Muscle of back (tissue), 11 donors: ENCODE data around the gene RABGAP1L. TPM values are rescaled to one million over a fixed set of nuclear protein-coding genes. Genes with fewer than 3 reads are reported as not detected.
A peak's percentile ranks its signal among the peaks of the same experiment; 100 is the strongest.
"Not testable (repeated sequence)": the region's sequence is repeated elsewhere in the genome, so short reads cannot be mapped to it uniquely, and the experiment has no call there.

Experiments used
- DNase-seq, 3 donors: peaks; one replicate each; pipeline versions ENCODE4 v3.0.0 to v3.0.0-alpha.2; 2013
- polyA plus RNA-seq, 10 donors: library from polyadenylated mRNA; unstranded; fragments of 120-200 nt; gene quantifications; one replicate each; pipeline ENCODE4 v1.2.1, GENCODE V29; 2013; ENCODE audit not compliant: insufficient read length in 10 of 10

RABGAP1L gene
- polyA plus RNA-seq, 10 donors = 11.4 to 17.4 (median 14.3) TPM

DNA sequence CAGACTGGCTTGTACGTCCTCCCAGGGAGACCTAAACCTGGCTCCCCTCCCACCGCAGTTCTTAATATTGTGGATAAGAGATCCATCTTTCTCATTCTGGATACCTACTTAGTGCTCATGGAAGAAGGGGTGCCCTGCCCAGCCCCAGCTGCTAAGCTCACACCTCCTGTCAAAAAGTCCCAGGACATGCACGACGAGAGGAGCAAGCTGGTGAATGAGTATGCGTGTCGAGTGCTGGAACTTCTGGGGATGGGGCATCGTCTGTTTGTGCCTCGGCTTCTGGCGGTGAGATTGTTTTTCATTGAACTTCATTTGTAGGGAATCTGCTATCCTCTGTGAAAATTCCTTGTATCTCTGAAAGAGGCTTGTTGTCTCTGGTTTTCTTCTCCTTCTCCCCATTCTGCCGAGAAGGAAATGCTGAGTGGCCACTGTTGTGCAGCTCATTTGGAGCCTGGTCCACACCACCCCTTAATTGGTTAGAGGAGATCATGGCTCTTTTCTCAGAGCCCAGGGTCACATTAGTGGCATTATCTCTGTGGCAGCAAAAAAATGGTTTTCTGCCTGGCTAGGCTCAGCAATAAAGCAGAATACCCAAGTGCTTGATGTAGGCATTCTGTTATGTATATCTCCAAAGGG, 641.0 kb downstream of the RABGAP1L start:
- DNase-seq = peak in 1 of 3 donors; percentile 26

DNA sequence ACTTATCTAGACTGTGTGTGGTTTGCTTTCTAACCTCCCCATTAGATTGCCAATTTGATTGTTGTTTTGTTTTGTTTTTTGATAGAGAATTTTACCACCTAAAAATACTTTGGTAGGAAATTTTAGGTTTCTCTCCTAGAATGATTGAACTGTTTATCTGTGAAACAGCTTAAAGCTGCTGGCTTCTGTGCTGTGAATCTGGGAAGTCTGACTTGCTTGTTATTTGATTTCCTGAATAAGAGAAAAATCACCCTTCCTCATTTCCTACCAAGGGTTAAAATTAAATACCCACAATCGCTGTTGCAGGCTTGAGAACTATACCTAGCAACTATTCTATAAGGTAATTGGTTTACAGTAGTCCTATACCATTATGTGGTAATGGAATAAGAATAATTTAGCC, 641.6 kb downstream of the RABGAP1L start:
- peak in 2 of 3 donors; percentile 33 to 54 for DNase-seq

DNA sequence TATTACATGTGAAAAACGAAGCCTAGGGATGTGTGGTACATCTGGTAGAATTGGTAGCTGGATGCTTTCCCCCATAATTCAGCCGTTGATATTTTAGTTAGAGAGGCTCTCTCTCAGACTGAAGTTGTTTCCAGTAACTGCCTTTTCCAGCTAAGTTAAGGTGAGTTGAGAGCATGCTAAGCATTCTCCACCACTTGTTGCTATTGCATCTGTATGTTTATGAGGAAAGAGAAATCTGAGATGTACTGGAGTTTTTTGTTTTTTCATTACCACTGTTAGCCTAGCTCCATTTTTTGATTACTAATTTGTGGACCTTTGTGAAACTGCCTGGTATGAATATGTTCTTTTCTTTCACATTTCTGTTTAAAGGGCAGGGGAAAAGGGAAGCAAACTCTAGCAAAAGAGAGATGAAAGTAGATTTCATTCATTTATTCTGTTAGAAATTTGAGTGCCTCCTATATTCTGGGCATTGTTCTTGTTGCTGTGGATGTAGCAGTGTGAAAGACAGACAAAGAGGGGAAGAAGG, 650.5 kb downstream of the RABGAP1L start:
- no peak for DNase-seq

DNA sequence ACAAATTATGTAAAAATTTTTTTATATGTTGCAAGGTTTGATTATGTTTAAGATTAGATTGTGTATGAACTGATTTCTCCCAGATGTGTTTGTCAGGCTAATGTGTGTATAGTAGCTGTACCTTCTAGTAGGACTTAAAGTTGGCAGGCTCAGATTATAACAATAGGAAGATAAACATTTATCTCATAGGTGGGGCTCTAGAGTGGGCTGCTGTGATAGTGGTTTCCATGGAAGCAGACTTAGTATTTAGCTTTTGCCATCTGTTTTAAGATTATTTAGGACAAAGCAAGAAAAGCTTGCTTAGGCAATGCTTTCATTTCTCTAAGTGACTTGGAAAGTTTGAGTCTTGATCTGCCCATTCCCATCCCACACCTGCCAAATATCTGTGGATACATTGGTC, 652.7 kb downstream of the RABGAP1L start:
- no peak for DNase-seq

DNA sequence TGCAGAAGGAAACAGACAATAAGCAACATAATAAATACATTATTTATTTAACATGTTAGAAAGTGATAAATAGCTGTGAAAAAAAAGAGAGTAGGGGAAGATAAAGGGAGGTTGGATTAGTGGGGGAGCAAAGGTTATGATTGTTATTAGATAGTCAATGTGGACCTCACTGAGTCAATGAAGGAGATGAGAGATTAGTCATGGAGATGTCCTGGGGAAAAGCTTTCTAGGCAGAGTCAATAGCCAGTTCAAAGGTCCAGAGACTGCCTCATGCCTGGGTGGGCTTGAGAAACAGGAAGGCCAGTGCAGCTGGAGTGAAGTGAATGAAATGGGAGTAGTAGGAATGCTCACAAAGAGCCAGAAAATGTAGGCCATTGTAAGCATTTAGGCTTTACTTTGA, 653.3 kb downstream of the RABGAP1L start:
- no peak for DNase-seq

DNA sequence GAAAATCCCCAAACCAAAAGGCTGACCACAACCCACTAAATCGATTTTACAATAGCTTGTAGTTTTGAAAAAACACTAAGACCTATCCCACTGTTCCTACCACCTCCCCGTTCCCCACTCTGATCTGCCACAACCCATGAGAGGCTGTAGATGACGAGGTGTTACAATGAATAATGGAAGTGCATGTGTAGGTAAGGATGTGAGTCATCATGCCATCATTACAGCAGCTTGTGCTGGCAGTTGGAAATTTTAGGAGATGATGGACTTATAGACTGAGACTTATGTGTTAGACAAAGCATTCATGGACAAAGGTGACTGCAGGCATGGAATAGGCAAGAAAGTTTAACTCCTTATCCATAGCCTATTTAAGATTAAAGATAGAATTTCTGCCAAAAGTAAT, 655.7 kb downstream of the RABGAP1L start:
- no peak for DNase-seq

DNA sequence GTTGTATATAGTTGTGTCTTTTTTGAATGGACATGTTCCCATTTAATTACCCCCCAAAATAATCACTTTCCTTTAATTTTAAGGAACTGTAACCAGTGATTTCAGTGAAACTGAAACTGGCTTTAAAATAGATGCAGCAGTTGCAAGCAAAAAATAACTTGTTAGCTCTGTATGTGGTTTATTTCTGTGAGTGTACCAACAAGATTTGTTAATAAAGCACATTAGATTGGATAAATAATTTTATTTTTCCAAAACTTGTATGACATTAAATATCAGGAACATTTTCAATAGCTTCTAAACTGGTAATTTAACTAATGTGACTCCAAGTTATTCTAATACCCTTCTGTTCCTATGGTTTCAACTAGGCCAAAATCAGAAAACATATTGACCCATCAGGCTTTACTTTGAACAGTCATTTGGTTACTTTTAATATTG, 656.2 kb downstream of the RABGAP1L start:
- DNase-seq = no peak

DNA sequence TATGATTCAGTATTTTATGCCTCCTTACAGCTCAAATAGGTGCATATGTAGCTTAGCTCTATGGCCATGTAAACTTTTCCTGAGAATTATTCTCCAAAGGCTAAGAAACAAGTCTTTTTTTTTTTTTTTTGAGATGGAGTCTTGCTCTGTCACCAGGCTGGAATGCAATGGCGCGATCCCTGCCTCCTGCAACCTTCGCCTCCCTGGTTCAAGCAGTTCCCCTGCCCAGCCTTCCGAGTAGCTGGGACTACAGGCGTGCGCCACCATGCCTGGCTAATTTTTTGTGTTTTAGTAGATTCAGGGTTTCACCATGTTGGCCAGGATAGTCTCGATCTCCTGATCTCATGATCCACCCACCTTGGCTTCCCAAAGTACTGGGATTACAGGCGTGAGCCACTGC, 657.3 kb downstream of the RABGAP1L start:
- not testable (repeated sequence) for DNase-seq

DNA sequence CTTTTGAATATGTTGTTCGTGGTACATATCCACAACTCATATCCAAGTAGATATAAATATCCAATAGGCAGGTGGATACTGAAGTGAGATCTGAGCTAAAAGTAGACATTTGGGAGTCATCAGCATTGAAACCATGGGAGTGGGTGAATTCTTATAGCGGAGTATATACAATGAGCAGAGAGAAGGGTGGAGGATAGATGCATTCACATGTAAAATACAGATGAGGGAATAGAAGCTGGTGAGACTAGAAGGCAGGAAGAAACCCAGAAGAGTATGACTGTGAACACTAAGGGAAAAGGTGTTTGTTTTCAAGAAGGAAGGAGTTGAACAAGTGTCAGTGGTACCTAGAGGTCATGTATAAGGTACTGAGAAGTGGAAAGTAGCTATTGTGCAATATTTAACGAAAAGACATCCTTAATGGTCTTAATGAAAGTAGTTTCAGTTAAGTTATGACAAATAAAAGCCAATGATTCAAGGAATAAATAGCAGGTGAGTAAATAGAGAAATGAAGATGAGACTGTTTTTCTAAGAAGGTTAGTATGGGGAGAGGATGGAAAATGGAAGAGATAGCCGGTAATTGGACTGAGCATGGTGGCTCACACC, 658.8 kb downstream of the RABGAP1L start:
- DNase-seq = no peak

DNA sequence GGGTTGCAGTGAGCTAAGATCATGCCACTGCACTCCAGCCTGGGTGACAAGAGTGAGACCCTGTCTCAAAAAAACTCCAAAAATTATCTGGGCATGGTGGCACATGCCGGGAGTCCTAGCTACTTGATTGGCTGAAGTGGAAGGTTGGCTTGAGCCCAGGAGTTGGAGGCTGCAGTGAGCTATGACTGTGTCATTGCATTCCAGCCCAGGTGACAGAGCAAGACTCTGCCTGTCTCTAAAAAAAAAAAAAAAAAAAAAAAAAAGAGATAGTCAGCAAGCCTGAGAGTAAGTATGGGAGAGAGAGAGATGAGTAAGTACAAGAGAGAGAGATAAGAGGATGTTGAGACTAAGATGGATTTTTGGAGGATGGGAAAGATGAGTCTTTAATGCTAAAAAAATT, 659.6 kb downstream of the RABGAP1L start:
- DNase-seq = no peak

DNA sequence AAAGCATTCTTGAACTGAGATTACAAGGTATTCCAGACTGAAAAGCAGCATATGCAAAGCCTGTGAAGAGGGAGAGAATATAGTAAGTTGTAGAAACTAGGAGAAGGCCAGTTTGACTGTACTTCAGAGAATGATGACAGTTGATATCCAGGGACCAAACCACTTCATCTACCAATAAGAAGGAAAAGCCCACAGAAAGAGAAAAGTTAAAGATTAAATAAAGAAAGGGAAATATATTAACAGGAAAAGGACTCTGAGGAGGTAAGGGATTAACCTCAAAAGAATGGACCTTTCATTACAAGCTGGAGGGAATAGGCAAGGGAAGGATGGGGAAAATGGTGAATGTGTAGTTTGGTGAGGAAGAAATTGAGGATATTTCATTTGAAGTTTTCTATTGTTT, 660.3 kb downstream of the RABGAP1L start:
- DNase-seq = no peak

DNA sequence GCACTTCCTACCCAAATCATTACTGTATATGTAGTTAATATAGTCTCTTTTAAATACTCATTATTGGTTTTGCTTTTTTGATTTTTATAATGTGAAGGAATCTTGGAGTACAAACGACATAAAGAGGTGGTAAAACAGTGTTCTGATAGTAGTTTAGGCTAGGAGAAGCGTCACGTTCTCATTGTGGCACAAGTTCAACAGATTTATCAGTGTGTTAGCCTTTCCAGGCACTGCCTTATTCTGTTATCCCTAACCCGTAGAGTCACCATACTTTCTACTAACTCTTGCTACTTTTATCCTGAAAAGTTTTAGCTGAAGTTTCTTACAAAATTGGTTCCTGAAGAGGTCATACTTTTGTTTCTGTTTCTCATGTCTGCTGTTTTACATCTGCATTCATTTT, 665.8 kb downstream of the RABGAP1L start:
- DNase-seq = no peak

DNA sequence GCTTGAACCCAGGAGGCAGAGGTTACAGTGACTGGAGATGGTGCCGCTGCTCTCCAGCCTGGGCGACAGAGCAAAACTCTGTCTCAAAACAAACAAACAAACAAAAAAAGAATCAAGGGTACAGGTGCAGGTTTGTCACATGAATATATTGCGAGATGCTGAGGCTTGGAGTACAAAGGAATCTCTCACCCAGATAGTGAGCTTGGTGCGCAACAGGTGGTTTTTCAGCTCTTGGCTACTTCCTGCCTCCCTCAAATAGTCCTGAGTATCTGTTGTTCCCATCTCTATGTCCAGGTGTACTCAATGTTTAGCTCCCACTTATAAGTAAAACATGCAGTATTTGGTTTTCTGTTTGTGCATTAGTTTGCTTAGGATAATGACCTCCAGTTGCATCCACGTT, 666.5 kb downstream of the RABGAP1L start:
- DNase-seq = no peak

DNA sequence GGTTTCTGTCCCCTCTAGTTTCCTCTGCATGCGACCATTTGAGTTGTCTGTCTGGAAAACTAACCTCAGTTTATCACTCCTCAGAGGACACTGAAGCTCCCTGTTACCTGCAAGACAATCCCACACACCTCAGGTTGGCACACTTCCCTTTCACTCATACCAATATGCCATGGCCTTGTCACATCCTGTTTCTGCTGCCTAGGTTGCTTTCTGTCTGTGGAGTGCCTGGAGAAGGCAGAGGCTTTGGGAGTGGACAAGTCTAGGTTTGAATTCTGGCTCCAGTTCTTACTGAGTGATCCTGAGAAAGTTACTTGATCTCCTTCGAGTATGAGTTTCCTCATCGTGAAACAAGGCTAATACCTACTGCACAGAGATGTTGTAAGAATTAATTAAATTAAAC, 668.9 kb downstream of the RABGAP1L start:
- DNase-seq = no peak

DNA sequence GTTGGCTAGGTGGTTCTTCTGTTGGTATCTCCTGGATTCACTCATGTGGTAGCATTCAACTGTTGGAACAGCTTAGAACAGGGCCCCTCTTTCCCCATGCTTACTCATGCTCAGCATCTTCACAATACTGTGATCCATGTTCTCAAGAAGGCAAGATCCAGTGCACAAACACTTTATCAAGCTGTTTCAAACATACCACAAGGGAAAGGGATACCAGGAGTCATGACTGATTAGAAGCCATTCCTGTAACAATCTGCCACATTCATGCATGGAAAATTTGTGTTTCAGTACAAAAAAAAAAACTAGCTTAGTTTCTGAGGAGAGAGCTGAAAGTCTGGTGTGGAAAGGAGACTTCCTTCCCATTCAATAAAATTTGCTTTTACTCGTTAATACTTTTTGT, 670.7 kb downstream of the RABGAP1L start:
- no peak for DNase-seq

DNA sequence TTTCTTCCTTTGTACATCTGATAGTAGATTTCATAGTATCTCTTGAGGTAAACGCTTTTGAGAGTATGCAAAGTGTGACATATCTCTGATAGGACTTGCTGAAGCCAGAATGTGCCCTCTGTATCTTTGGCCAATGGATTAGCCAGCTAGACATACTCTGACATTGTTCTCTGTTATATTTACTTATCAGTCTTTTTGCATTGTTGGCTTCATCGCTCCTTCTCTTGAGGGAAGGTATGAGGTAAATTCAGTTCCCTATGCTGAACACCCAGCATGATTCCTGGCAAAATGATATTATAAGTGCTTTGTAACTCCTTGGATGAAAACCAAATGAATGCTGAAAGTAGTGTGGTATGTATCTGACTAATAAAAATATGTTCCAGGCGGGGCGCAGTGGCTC, 677.2 kb downstream of the RABGAP1L start:
- no peak for DNase-seq

DNA sequence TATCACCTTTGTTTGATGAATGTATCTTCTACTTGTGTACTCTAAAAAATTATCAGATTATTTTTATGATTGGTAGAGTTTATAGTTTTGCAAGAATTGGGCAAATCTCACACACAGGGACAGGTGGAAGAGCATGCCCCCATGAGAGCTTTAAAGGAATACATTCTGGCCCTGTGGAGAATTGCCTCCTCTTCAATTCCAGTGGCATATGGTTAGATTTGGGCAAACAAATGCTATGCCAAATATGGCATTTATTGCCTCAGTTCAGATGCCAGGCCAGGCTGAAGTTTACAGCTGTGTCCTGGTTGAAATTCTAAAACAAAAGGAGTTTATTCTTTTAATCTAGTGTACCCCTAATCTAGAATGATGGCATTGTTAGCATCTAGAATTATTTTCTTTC, 678.1 kb downstream of the RABGAP1L start:
- DNase-seq = no peak

DNA sequence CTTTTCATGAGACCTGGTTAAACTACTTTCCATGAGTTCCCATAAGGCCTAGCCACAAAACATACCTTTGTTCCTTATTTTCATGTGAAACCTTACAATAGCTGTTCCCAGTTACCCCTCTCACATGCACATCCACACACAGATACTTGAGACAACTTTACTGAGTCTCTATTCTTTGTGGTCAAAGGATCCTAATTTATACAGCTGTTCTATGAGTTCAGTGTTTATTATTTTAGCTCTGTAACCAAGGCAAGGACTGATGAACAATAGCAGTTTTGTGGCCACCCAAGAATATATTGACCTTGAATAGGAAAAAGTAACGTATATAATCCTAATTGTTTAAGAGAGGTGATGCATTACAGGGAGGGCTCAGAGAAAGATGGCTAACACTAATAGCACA, 679.9 kb downstream of the RABGAP1L start:
- DNase-seq = no peak

DNA sequence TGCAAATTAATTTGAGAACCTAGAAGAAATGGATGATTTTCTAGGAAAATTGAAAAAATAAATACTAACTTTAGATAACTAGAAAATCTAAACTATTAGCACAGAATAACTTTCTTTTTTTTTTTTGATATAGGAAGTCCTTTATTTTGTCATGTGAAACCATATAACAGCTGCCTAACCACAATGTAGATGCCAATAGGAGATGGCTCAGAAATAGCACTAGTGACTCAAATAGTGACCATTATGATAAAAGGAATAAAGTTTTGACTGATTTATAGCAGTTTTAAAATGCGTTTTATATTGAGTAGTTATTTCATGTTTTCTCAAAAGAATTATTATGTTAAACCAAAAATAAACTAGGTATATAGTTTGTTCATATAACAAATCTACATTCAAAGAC, 682.4 kb downstream of the RABGAP1L start:
- no peak for DNase-seq

DNA sequence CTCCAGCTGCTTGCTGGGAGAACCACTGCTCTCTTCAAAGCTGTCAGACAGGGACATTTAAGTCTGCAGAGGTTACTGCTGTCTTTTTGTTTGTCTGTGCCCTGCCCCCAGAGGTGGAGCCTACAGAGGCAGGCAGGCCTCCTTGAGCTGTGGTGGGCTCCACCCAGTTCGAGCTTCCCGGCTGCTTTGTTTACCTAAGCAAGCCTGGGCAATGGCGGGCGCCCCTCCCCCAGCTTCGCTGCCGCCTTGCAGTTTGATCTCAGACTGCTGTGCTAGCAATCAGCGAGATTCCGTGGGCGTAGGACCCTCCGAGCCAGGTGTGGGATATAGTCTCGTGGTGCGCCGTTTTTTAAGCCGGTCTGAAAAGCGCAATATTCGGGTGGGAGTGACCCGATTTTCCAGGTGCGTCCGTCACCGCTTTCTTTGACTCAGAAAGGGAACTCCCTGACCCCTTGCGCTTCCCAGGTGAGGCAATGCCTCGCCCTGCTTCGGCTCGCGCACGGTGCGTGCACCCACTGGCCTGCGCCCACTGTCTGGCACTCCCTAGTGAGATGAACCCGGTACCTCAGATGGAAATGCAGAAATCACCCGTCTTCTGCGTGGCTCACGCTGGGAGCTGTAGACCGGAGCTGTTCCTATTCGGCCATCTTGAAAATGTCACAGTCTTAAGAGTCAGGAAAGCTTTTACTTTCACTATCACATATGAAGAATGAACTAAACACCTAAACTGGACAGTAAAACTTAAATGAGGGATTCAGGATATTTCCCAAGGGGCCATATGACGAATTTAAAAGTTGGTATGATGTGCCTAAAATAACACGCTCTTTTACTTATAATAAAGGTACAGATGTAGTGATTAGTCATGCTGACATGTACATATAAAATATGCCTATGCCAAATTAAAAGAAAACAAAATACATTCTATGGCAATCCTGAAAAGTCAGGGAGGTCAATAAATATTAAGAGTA, 689.6 kb downstream of the RABGAP1L start:
- not testable (repeated sequence) for DNase-seq

DNA sequence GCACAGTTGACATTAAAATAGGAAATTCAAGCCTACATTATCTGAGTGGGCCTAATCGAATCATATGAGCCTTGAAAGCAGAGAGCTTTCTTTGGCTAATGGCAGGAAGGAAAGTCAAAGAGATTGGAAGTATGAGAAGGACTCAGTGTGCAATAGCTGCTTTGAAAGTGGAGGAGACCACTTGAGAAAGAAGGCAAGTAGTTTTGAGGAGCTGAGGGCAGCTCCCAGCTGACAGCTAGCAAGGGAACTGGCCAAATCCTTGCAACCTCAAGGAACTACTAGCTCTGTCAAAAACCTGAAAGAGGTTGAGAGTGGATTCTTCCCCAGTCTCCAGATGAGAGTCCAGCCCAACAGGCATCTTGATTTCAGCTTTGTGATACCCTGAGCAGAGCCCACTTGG, 691.4 kb downstream of the RABGAP1L start:
- DNase-seq = no peak

DNA sequence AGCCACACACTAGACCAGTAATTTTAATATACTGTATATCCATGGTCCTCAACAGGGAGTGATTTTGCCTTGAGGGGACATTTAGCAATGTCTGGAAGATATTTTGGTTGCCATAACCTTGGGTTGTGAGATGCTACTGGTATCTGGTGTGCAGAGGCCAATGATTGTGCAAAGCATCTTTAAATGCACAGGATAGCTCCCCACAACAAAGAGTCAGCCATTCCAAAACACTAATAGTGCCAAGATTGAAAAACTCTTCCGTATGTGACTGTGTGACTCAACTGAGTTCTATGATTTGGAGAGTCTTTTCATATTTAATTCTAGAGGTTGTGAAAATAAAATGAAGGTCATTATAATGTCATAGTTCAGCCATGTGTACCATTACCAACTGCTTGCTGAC, 699.0 kb downstream of the RABGAP1L start:
- no peak for DNase-seq

DNA sequence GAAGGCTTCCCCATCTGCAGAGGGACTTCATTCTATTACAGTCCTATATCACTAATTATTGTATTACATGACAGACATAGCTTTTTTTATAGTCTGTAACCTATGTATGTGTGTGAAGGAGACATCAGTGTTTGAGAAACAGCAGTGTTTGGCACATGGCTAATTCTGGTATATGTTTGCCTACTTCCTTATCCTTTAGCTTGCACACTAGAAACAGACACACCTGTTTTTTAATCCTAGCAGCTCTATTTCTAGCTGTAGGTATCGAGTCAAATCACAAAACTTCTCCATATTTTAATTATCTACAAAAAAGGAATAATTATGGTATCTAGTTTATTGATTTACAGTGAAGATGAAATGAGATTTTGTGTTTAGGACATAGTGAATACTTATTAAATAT, 711.0 kb downstream of the RABGAP1L start:
- DNase-seq = no peak
